GM12874 (cell line): ENCODE data around the gene CCDC141.

Experiments used
- CTCF ChIP-seq: IDR thresholded peaks from 2 replicates; pipeline ENCODE4 v1.5.1; 2011; ENCODE audit warnings: low read depth, mild to moderate bottlenecking, control low read depth, low read length, moderate library complexity; ENCODE audit not compliant: insufficient read depth

Gene CCDC141

GRCh38 chr2:178980815-178981214 lies 69.1 kb downstream of the CCDC141 start:
- no peak for TF ChIP-seq CTCF

- TF ChIP-seq CTCF, result no peak
Observed at GRCh38 chr2:178978667-178979066, 71.3 kb downstream of the CCDC141 start.

GRCh38 chr2:178976351-178976750 lies 73.6 kb downstream of the CCDC141 start:
- TF ChIP-seq CTCF, result no peak

- TF ChIP-seq CTCF, result no peak
Observed at GRCh38 chr2:178962805-178963433, 87.0 kb downstream of the CCDC141 start.

GRCh38 chr2:178962152-178962551 lies 87.8 kb downstream of the CCDC141 start:
- no peak for TF ChIP-seq CTCF

GRCh38 chr2:178954049-178954448 lies 95.9 kb downstream of the CCDC141 start:
- TF ChIP-seq CTCF, result no peak

GRCh38 chr2:178951266-178952006 lies 98.5 kb downstream of the CCDC141 start:
- no peak for TF ChIP-seq CTCF
